NCI-H2107 (cell line): ENCODE measurements around the gene PPP1R36.
"Not testable (repeated sequence)": the region's sequence is repeated elsewhere in the genome, so short reads cannot be mapped to it uniquely, and the experiment has no call there.

Source experiments
- DNase-seq: peaks from one replicate; lab custom pipeline; 2025; lab: John Stamatoyannopoulos, UW

PPP1R36 gene

GRCh38 chr14:64520699-64521098, 29.1 kb upstream of the PPP1R36 start:
- DNase-seq: no peak

DNA sequence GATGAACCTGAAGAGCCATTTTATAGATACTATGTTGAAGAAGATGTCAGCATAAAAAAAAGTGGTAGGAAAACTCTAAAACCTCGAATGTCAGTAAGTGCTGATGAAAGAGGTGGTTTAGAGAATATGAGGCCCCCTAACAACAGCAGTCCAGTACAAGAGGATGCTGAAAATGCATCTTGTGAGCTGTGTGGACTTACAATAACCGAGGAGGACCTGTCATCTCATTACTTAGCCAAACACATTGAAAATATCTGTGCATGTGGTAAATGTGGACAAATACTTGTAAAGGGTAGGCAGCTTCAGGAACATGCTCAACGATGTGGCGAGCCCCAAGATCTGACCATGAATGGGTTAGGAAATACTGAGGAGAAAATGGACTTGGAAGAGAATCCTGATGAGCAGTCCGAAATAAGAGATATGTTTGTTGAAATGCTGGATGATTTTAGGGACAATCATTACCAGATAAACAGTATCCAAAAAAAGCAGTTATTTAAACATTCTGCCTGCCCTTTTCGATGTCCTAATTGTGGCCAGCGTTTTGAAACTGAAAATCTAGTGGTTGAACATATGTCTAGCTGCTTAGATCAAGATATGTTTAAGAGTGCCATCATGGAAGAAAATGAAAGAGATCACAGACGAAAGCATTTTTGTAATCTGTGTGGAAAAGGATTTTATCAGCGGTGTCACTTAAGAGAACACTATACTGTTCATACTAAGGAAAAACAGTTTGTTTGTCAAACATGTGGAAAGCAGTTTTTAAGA, 27.0 kb upstream of the PPP1R36 start:
- DNase-seq: no peak

- DNase-seq: no peak
These were observed 24.4 kb upstream of the PPP1R36 start for GRCh38 chr14:64525354-64525753.

DNA sequence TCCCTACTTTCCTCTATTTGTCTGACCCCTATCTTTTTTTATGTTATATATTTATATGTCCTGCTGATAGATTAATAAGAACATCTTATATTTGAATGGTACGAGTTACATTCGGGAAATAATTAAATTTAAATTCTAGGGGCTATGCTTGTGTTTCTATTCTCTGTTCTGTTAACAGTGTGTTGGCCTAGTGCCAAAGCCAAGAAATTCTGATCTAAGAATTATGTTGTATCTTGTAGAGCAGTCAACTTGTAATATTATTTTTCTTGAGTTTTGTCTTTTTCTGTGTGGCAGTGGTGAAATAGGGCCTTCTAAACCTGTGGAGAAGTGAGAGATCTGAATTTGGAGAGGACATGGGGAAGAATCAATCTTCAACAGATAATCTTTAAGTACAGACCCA, 18.2 kb upstream of the PPP1R36 start:
- no peak for DNase-seq

- DNase-seq: no peak
These were observed 13.1 kb upstream of the PPP1R36 start for GRCh38 chr14:64536488-64537245.

DNA sequence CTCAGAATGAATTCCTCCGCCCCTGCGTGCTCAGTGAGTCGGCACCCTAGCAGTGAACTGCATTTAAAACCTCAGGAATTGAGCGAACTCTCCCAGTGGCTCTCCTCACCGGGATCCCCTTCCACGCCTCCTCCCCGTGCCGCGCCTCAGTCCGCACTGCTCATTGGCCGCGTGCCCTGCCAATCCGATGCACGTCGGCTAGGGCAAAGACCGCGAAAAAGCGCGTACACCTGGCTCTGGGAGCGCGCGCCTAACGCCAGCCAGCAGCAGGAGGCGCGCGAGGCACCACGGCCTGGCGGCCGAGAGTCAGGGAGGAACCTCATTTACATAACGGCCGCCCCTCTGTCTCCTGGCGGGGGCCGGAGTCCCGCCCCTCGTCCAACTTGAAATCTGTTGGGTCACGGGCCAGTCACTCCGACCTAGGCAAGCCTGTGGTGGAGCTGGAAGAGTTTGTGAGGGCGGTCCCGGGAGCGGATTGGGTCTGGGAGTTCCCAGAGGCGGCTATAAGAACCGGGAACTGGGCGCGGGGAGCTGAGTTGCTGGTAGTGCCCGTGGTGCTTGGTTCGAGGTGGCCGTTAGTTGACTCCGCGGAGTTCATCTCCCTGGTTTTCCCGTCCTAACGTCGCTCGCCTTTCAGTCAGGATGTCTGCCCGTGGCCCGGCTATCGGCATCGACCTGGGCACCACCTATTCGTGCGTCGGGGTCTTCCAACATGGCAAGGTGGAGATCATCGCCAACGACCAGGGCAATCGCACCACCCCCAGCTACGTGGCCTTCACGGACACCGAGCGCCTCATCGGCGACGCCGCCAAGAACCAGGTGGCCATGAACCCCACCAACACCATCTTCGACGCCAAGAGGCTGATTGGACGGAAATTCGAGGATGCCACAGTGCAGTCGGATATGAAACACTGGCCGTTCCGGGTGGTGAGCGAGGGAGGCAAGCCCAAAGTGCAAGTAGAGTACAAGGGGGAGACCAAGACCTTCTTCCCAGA, 9.3 kb upstream of the PPP1R36 start, which contains the start of gene HSPA2:
TSS of gene HSPA2 (plus strand) at position 534 of the 995 bp plus-strand sequence. CDS start at position 643, 109 bp downstream.
- peak; percentile 91 for DNase-seq

GRCh38 chr14:64541261-64541971, 8.3 kb upstream of the PPP1R36 start:
- DNase-seq: no peak

DNA sequence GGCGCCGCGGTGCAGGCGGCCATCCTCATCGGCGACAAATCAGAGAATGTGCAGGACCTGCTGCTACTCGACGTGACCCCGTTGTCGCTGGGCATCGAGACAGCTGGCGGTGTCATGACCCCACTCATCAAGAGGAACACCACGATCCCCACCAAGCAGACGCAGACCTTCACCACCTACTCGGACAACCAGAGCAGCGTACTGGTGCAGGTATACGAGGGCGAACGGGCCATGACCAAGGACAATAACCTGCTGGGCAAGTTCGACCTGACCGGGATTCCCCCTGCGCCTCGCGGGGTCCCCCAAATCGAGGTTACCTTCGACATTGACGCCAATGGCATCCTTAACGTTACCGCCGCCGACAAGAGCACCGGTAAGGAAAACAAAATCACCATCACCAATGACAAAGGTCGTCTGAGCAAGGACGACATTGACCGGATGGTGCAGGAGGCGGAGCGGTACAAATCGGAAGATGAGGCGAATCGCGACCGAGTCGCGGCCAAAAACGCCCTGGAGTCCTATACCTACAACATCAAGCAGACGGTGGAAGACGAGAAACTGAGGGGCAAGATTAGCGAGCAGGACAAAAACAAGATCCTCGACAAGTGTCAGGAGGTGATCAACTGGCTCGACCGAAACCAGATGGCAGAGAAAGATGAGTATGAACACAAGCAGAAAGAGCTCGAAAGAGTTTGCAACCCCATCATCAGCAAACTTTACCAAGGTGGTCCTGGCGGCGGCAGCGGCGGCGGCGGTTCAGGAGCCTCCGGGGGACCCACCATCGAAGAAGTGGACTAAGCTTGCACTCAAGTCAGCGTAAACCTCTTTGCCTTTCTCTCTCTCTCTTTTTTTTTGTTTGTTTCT, 7.6 kb upstream of the PPP1R36 start:
- no peak for DNase-seq

- no peak for DNase-seq
These were observed 6.9 kb upstream of the PPP1R36 start for GRCh38 chr14:64542836-64543201.

- DNase-seq: no peak
These were observed 5.0 kb upstream of the PPP1R36 start for GRCh38 chr14:64544607-64545312.

GRCh38 chr14:64549016-64549415, 745 bp upstream of the PPP1R36 start:
- DNase-seq: no peak

DNA sequence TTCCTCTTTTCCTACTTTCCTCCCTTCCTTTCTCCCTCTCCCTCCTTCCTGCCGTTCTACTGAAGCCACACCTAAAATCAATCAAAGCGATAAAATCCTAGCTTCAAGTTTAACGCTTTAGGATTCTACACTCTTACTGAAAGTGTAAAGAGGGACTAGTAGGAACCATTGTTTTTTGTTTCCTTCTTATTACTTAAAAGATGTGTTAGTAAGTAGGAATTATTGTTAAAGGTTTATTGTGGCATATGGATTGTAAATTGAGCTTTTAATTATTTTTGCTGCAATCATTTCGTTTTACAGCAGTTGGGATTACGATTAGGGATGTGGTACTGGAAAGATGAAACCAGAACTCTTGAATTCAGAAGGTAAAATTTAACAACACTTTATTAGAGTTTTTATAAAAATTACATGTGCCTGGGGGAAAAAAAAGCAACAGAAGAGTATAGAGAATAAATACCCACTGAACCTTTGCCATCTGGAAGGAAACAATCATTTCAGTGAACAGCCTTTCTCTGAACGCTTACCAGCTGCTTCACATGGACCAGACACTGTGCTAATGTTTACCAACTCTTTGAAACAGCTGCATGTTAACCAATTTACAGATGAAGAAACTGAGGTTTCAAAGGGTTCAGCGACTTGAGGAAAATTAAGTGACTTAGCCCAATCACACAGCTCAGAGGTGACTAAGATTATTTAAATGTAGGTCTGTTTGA, 1.0 kb downstream of the PPP1R36 start:
- no peak for DNase-seq

- DNase-seq: no peak
These were observed 4.8 kb downstream of the PPP1R36 start for GRCh38 chr14:64554556-64554955.

- no peak for DNase-seq
These were observed 6.8 kb downstream of the PPP1R36 start for GRCh38 chr14:64556526-64556925.

DNA sequence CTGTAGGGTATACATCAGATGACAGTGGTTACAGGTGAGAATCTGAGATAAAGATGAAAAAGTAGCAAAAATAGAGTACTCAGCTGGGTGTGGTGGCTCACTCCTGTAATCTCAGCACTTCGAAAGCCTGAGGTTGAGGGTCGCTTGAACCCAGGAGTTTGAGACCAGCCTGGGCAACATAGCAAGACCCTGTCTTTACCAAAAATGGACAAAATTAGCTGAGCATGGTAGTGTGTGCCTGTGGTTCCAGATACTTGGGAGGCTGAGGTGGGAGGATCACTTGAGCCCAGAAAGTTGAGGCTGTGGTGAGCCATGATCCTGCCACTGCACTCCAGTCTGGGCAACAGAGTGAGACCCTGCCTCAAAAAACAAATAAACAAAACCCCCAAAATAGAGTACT, 8.5 kb downstream of the PPP1R36 start:
- DNase-seq: not testable (repeated sequence)

GRCh38 chr14:64561631-64562030, 11.9 kb downstream of the PPP1R36 start:
- no peak for DNase-seq

GRCh38 chr14:64562436-64562835, 12.7 kb downstream of the PPP1R36 start:
- no peak for DNase-seq

DNA sequence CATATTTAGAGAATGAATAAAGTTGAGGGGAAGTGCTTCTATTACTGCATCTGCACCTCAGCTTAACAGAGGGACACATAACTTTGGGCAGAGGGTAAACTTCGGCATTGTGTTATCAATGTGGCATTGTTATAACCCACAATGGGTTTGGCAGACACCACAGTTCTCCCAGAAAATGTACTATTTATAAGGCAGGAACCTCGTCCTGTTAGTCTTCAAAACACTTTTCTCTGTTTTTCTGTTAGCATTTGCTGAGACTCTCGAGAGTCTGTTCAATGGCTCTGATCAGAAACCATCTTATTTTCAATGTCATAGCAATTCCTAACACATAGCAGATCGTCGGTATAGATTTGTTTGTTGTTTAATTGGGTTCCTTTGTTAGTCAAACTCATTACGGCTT, 13.9 kb downstream of the PPP1R36 start:
- no peak for DNase-seq

DNA sequence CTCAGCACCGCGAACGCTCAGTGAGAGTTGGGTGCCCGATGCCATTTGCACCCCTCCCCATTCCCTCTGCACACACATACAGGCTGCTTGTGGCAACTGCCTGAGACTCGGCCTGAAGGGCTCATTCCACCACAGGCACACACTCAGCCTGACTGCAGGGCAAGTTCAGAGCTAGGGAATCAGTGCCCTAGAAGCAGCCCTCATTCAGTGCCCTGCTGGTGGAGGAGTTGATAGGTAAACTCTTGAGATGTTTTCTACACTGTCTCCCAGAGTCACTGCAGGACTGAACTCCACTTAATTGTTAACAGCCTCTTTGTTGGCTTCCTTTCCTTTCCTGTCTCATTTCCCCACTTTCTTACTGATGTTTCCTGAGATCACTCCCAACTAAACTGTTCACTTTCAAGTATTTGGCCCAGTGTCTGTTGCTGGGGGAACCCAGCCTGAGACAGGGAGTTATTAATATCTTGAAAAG, 16.9 kb downstream of the PPP1R36 start:
- no peak for DNase-seq
